GM19395 (cell line): ENCODE measurements around the gene SLC8A1.

ENCODE experiments used
- ATAC-seq: cut with Tn5 transposase; IDR thresholded peaks from one replicate; pipeline ENCODE4 v1.9.1; 2021; ENCODE audit warnings: mild to moderate bottlenecking, moderate library complexity; ENCODE audit not compliant: unreplicated experiment

The SLC8A1 gene

GRCh38 chr2:40428439-40428838, 23.5 kb downstream of the SLC8A1 start:
- ATAC-seq, result no peak

DNA sequence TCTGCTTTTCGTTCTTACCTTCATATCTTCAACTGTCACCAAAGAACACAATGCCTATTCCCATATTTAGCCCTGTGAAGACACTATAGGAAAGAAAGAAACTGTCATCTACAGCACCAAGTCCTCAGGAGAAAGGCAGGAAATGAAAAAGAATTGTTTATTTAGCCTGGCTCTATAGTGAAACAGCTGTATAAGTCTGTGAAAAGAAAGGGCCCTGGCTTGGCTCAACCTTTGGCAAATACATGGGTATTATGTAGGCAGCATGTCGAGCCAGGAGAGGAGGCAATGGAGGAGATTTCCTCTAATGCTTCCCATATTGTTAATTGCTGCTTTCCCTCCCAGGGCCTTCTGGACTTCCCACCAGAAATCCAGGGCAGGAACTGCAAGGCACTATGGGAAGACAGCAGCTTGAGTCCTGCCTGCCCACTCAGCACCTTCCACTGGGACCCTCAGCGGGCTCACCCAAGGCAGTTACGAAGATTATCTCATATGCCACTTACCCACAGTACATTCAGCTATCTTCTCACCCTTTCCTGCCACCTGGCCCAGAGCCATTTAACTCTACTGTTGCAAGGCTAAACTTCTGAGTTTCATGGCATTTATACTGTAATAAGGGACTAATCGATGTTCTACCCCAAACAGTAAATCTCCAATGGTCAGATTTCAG, 30.1 kb downstream of the SLC8A1 start:
- no peak for ATAC-seq

DNA sequence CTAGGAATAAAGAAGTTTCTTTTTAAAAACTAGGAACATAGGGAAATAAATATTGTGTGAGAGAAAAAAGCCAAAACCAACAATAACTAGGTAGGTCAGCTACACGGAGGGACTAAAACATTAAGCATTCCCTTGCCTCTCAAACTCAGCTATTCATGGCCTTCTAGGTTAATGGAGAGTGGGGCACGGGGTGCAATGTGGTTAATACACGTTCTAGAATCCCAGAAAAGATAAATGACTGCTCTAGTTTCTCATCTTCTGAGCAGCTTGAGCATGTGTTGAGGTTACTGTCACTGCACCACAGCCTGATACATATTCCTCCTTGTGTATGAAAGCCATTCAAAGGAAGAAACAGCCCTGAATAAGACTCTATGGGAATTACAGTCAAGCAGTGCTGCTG, 31.4 kb downstream of the SLC8A1 start:
- no peak for ATAC-seq

- no peak for ATAC-seq
Measured at GRCh38 chr2:40419364-40419762, 32.5 kb downstream of the SLC8A1 start.

DNA sequence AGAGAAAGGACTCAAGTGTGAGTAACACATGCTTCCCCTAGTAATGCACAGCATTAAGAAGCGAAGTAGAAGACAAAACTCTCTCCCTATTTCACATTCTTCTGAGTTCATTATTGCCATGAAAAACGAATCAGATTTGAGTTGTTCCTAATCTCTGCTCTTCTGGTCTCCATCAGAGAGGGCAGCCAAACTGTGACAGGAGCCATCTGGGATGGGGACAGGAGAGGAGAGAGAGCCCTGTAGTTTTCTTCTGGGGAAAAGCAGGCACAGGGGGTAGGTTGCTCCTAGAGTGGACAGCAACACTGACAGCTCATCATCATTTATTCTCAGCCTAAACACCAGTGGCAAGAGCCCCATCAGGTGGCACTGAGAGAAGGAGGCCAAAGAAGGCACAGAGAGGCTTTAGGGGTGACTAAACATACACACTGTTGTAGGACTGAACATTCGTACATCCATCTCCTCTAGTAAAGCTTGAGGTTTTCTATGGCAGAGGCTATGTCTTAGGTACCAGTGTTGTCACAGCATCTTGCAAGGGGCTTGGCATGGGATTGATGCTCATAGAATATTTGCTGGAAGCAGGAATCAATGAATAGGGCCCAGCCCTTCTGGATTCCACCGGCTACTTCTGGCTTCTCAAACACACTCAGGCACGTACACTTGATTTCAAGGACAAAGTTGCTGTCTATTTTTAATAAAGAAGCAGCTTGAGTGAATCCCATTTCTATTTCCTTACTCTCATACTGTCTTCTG, 33.1 kb downstream of the SLC8A1 start:
- no peak for ATAC-seq

DNA sequence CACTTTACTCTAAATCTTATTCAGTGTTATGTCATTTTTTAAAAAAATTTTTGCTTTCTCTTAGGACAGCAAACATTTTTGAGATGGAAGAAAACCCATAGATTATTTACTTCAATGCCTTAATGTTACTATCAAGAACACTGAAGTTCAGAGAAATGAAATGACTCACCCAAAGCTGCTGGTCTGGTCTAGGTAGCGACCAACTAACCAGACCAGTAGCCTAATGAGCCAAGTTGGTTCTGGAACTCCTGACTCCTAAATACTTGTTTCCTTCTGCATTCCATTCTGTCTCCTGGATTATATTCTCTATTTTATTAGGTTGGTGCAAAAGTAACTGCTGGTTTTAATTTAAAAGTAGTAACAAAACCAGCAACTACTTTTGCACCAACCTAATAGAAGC, 35.4 kb downstream of the SLC8A1 start:
- no peak for ATAC-seq

DNA sequence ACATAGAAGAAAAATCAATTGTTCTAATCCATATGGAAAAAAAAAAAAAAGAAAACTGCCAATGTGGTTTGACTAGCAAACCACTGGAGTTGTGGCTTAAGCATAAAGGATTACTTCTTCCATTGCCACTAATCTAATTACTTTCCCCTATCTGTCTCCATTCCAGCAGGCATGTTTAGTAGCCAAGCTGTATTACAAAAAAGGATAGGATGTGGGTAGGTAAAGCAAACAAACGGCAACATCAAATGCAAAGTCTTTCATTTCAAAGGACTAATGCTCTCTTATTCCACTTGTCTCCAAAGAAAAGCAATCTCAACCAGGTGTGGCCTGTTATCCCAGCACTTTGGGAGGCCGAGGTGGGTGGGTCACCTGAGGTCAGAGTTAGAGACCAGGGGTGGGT, 36.5 kb downstream of the SLC8A1 start:
- ATAC-seq, result no peak

DNA sequence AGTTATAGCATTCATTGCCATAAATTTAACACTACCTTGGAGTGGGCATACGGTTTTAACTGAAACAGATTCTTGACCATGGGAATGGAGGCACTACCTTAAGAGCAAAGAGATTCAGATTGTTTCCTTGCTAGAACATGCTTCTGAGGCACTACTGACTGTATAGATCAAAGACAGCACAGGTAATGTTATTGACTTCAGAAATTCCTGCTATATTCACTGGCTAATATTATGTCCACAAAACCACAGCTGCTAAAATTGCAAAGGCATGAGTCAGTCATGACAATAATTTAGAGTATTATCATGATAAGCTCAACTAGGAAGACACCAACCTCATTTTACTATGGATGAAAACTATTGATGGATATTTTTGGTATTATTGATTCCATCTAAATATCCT, 39.4 kb downstream of the SLC8A1 start:
- no peak for ATAC-seq

DNA sequence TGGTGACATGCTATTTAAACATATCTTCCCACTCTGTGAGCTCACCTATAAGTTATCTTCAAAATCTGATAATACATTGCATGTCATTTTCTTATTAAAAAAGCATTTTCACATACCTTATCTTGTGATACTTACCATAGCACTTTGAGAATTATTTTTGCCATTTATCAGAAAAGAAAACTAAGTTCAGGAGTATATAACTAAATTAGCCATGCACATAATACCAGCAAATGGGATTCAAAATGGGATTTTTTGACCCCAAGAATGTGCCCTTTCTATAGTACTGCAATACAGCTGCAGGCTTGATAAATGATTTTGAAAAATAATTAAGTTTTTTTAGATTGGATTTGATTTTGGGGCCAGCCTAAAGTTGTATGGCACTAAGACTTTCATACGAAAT, 41.2 kb downstream of the SLC8A1 start:
- no peak for ATAC-seq

DNA sequence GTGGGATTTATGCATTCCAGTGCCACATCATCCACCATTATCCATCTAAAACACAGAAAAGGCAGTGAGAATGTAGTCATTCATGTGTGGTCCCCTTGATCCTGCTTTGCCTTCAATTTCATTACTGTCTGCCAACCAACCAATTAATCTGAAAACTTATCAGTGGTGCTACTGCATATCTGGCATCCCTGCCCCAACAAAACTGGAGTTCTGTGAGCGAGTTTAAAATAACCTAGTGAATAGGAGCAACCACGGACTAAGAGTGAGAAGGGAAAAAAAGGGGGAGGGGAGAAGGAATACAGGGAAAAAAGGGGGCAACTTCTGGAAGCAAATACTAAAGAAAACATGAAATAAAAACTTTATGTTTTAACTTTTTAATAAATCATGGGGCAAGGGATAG, 42.2 kb downstream of the SLC8A1 start:
- no peak for ATAC-seq

DNA sequence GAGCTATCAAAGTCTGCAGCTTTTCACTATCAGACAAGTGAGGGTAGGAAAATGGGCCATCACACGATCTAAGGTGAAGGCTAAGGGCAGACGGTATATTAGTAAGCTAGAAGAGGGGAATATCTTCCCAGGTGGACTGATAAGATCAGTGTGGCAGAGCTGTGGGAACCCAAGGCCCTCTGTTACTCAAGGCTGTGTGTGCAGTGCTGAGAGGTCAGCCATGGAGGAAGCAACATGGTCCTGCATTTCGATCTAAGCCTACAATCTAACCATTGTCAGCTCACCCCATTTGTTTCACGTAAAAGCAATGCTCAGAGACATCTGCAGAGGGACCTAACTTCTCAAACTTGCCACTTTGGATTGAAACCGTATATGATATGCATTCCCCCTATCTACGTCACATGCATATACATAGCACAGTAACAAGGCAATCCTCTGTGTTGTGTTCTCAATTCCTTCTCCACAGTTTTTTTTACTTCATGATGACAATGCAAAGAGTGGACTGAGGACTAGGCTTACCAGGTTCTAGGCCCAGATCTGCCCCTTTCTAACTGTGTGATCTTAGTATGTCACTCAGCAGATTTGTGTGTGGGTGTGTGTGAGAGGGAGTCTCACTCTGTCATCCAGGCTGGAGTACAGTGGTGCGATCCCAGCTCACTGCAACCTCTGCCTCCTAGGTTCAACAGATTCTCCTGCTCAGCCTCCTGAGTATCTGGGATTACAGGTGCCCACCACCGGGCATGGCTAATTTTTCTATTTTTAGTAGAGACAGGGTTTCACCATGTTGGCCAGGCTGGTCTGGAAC, 45.2 kb downstream of the SLC8A1 start:
- no peak for ATAC-seq

DNA sequence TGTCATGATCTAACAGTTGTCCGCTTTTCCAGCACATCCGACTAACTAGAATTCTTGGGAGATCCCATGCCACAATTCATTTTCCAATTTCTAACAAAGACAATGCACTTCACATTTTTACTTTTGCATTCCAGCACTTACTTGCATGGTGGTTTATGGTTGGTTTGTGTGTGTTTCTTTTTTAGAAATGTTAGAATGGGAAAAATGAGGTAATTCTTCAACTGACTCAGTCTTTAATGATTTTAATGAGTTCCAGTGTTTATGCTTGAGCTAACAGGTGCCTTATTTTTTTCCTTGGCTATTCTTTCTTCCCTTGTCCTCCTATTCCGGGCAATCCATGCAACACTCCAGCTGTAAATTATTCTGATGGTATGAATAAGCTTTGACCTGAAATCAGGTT, 46.4 kb downstream of the SLC8A1 start:
- ATAC-seq, result no peak

DNA sequence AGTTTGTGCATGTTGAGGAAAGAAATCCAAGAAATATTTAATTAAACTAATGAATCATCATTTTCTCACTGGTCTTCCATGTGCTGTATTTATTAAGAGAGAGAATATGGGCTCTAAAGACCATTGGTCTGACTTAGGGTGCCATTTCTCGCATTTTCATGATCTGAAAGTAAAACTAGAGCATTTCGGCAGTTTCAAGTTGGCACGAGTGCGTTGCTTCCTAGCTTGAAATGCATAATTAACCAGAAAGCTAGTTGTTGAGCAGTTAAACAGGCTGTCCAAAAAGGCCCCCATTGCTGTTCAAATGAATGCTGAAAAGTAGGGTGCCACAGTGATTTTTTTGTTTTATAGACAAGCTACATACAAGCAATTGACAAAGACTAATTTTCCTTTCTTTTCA, 47.4 kb downstream of the SLC8A1 start:
- ATAC-seq, result no peak

DNA sequence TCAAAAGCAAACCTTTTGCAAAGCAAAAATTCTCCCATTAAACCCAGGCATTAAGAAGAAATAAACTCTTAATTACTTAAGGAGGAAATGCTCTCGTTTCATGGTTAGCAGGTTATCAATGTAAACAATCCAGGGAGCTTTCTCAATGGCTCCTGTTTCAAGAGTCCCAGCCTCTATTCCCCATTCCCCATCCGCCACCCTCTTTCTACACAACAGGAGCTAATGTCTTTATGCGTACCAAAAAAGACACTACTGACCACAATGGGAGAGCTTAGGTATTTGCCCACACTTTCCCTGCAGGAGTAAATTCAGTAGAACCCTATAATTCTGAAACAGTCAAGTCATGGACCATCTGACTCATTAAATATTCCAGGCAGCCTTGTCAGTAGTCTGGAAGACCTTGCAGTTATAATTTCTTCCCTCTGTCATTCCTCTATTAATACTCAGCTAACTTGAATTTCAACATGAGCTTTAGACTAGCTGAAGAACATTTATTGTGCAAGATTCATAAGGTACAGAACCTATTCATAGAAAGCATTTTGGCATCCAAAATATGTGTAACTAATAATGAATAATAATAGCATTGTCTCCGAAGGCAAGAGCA, 48.6 kb downstream of the SLC8A1 start:
- no peak for ATAC-seq

- ATAC-seq, result no peak
Measured at GRCh38 chr2:40401896-40402295, 50.0 kb downstream of the SLC8A1 start.

- no peak for ATAC-seq
Measured at GRCh38 chr2:40400336-40400953, 51.4 kb downstream of the SLC8A1 start.

GRCh38 chr2:40397765-40398164, 54.1 kb downstream of the SLC8A1 start:
- no peak for ATAC-seq

DNA sequence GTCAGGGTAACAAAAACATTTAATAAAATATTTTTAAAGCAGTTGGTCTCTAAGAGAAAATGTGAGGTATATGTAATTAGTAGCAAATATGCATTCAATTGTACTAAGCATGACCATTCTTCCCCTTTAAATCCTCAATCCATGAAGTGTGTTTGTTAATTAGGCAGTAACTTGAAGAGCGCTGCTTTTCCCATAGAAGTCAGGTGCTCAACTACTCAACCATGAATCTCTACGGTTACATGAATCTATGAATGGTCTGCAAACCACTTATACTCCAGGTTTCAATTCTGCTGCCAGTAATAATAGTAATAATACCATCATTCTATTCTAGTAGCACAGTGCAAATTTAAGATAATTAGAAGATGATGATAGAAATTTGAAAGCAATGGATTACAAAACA, 55.8 kb downstream of the SLC8A1 start:
- ATAC-seq, result no peak

- no peak for ATAC-seq
Measured at GRCh38 chr2:40395169-40396073, 56.5 kb downstream of the SLC8A1 start.

DNA sequence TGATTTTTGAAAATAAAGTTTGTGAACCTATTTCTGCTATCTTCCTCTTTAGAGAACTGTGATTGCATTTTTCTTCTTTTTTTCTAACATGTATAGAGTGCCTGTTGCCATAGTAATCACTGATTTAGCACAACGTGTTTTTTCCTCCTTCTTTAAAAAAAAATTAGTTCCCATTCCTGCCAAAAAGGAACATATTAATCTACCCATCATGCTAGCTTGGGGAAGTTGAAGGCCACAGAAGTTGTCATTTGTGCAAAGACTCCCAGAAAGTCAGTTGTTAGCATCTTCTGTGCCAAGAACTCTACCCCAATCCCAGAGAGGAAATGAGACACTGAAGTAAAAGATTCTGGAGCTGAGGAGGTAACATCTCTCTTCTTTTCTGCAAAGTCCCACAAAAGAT, 57.3 kb downstream of the SLC8A1 start:
- no peak for ATAC-seq
